AG09319 (cell line): ENCODE data around the gene BMP2.

ENCODE experiments used
- DNase-seq: peaks from one replicate; pipeline ENCODE4 v3.0.0-alpha.2; 2010; ENCODE audit warnings: low read depth; ENCODE audit errors: extremely low read depth
- CTCF ChIP-seq: IDR thresholded peaks from 2 replicates; pipeline ENCODE4 v1.5.1; 2011; ENCODE audit warnings: low read depth, mild to moderate bottlenecking, inconsistent platforms, low read length, moderate library complexity

Gene BMP2

GRCh38 chr20:6767536-6768227, at the start of gene BMP2:
Gene BMP2, plus strand, starts transcription at chr20:6767686. Its CDS starts 2,441 bp downstream, at chr20:6770127.
- TF ChIP-seq CTCF = no peak
- no peak for DNase-seq

GRCh38 chr20:6718662-6719368, 48.7 kb upstream of the BMP2 start:
- DNase-seq = no peak
- no peak for TF ChIP-seq CTCF

- no peak for DNase-seq
These were observed 48.1 kb upstream of the BMP2 start for GRCh38 chr20:6719369-6719721.

GRCh38 chr20:6726761-6727160, 40.7 kb upstream of the BMP2 start:
- no peak for DNase-seq
- TF ChIP-seq CTCF = no peak

More at GRCh38 chr20:6719369-6719721, 48.1 kb upstream of the BMP2 start:
- no peak for TF ChIP-seq CTCF

GRCh38 chr20:6730672-6731328, 36.7 kb upstream of the BMP2 start:
- TF ChIP-seq CTCF = no peak
- DNase-seq = no peak

GRCh38 chr20:6732001-6732447, 35.5 kb upstream of the BMP2 start:
- TF ChIP-seq CTCF = no peak
- DNase-seq = no peak

- DNase-seq = no peak
- TF ChIP-seq CTCF = no peak
These were observed 34.6 kb upstream of the BMP2 start for GRCh38 chr20:6732851-6733250.
